GM18951 (cell line): ENCODE measurements around the gene MGAT4B.

ENCODE experiments used
- POLR2A ChIP-seq: IDR thresholded peaks from 4 replicates; pipeline ENCODE4 v1.6.1; 2011; ENCODE audit warnings: mild to moderate bottlenecking; ENCODE audit not compliant: insufficient read length, insufficient read depth; ENCODE audit errors: extremely low read depth
- in situ Hi-C: fragments of 300-500 bp; cut with MboI; formaldehyde crosslinking; loops from one replicate; pipeline ENCODE4 v1.12.0; 2022; ENCODE audit warnings: low sequenced_read_pairs, mixed read lengths, inconsistent platforms; ENCODE audit not compliant: unreplicated experiment

MGAT4B gene

GRCh38 chr5:179755022-179755421, 51.6 kb downstream of the MGAT4B start:
- TF ChIP-seq POLR2A, result no peak
- in situ Hi-C loops, result no loop called here

GRCh38 chr5:179753971-179754370, 52.7 kb downstream of the MGAT4B start:
- in situ Hi-C loops, result no loop called here
- no peak for TF ChIP-seq POLR2A

GRCh38 chr5:179749857-179750508, 56.7 kb downstream of the MGAT4B start:
- in situ Hi-C loops, result no loop called here
- no peak for TF ChIP-seq POLR2A

- no peak for TF ChIP-seq POLR2A
- in situ Hi-C loops, result no loop called here
These were observed 58.9 kb downstream of the MGAT4B start for GRCh38 chr5:179747811-179748210.
